Activated CD4-positive, alpha-beta T cell treated with anti-CD3 and anti-CD28 coated beads for 4 hours (primary cell): ENCODE measurements around the gene EXOC4.

Experiments
- DNase-seq, 2 donors: peaks; one replicate each; pipeline ENCODE4 v3.0.0-alpha.2; 2020

The EXOC4 gene

GRCh38 chr7:134018306-134018705 lies 765.4 kb downstream of the EXOC4 start:
- no peak for DNase-seq

GRCh38 chr7:134019251-134019650 lies 766.4 kb downstream of the EXOC4 start:
- DNase-seq, result no peak

- DNase-seq, result no peak
Measured at GRCh38 chr7:134021836-134022235, 769.0 kb downstream of the EXOC4 start.

GRCh38 chr7:134022286-134022911 lies 769.5 kb downstream of the EXOC4 start:
- DNase-seq, result no peak

GRCh38 chr7:134024739-134025138 lies 771.9 kb downstream of the EXOC4 start:
- no peak for DNase-seq

GRCh38 chr7:134028853-134029252 lies 776.0 kb downstream of the EXOC4 start:
- no peak for DNase-seq

GRCh38 chr7:134029743-134030142 lies 776.9 kb downstream of the EXOC4 start:
- DNase-seq, result no peak

- DNase-seq, result no peak
Measured at GRCh38 chr7:134030460-134030865, 777.6 kb downstream of the EXOC4 start.

GRCh38 chr7:134031835-134032617 lies 779.1 kb downstream of the EXOC4 start:
- no peak for DNase-seq

- no peak for DNase-seq
Measured at GRCh38 chr7:134034652-134035051, 781.8 kb downstream of the EXOC4 start.

- no peak for DNase-seq
Measured at GRCh38 chr7:134037991-134038390, 785.1 kb downstream of the EXOC4 start.

- no peak for DNase-seq
Measured at GRCh38 chr7:134040988-134041387, 788.1 kb downstream of the EXOC4 start.

GRCh38 chr7:134041477-134041876 lies 788.6 kb downstream of the EXOC4 start:
- DNase-seq, result no peak

GRCh38 chr7:134042307-134042706 lies 789.4 kb downstream of the EXOC4 start:
- DNase-seq, result no peak

GRCh38 chr7:134044682-134045081 lies 791.8 kb downstream of the EXOC4 start:
- DNase-seq, result no peak

GRCh38 chr7:134045716-134046115 lies 792.8 kb downstream of the EXOC4 start:
- DNase-seq, result no peak

- no peak for DNase-seq
Measured at GRCh38 chr7:134046594-134047128, 793.8 kb downstream of the EXOC4 start.

GRCh38 chr7:134047675-134048074 lies 794.8 kb downstream of the EXOC4 start:
- DNase-seq, result no peak

- DNase-seq, result no peak
Measured at GRCh38 chr7:134048166-134048565, 795.3 kb downstream of the EXOC4 start.

GRCh38 chr7:134051020-134051419 lies 798.1 kb downstream of the EXOC4 start:
- no peak for DNase-seq

GRCh38 chr7:134056816-134057215 lies 803.9 kb downstream of the EXOC4 start:
- DNase-seq, result no peak

- no peak for DNase-seq
Measured at GRCh38 chr7:134058521-134058920, 805.6 kb downstream of the EXOC4 start.

GRCh38 chr7:134058980-134059379 lies 806.1 kb downstream of the EXOC4 start:
- no peak for DNase-seq

- DNase-seq, result no peak
Measured at GRCh38 chr7:134059921-134060320, 807.0 kb downstream of the EXOC4 start.
